GDM1 (cell line): ENCODE measurements around the gene ATP5IF1.

Experiments used
- DNase-seq: peaks from one replicate; lab custom pipeline; 2025; lab: John Stamatoyannopoulos, UW

The ATP5IF1 gene

GRCh38 chr1:28236656-28237322 lies 865 bp downstream of the ATP5IF1 start:
- no peak for DNase-seq

DNA sequence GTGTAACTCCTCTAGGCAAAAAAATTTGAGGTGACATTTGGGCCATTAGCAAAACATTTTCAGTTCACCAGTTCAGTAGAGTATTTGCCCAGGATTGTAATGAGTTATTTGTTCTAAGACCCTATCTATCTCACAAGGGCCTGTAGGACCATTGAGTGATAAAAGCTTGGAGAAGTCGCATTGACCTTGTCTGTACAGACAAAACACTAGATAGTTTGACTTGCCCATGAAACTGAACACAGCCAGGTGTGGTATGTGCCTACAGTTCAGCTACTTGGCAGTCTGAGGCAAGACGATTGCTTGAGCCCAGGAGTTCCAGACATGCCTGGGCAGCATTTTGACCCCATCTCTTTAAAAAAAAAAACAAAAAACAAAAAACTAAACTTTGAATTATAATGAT lies 3.1 kb downstream of the ATP5IF1 start:
- no peak for DNase-seq

- no peak for DNase-seq
Observed at GRCh38 chr1:28240024-28240423, 4.1 kb downstream of the ATP5IF1 start.

DNA sequence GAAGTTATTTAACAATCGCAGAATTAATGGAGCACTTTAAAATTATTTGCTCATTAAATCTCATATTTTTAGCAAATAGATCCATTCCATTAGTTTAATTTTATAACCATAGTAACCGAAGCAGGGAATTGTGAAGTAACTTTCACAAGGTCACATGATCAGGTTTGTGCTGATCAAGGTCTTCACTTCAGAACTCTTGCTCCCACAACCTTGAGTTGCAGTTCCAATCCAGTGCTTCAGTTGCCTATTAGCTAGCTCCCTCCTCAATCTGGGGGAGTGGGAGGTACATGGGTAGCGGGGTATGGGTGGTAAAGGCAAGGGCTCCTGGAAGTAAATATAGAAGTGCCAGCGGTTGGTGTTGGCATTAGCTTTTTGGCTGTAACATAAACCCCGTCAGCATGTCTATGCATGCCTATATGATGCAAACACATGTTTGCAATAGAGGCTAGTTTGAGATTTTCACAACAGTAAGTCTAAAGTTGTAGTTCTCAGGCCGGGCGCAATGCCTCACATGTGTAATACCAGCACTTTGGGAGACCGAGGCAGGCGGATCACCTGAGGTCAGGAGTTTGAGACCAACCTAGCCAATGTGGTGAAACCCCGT lies 5.8 kb downstream of the ATP5IF1 start:
- DNase-seq, result no peak

- no peak for DNase-seq
Observed at GRCh38 chr1:28243685-28244311, 7.9 kb downstream of the ATP5IF1 start.

DNA sequence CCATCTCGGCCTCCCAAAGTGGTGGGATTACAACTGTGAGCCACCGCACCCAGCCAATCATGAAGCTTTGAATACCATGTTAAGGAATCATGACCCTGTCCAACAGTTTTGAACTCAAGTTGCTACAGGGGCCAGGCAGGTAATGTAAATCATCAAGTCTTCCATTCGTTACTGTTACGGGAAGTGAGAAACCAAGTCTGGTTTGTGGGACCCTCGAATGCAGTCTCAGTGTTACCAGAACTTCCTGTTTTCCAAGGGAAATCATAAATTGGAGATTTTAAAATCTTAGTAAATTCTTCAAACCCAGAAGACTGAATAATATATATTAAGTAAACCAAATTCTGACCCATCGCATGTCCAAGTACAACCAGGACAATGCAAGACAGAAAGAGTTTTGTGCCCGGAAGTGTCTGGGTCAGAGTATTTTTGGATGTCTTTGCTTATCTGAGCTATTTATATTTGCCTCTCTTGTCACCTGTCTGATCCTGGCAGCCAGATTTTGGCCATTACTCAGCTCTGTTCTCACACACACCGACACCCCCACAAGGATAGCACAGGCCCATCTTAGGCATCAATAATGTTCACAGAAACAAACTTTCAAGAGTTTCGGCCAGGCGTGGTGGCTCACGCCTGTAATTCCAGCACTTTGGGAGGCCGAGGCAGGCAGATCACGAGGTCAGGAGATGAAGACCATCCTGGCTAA lies 8.8 kb downstream of the ATP5IF1 start:
- no peak for DNase-seq

DNA sequence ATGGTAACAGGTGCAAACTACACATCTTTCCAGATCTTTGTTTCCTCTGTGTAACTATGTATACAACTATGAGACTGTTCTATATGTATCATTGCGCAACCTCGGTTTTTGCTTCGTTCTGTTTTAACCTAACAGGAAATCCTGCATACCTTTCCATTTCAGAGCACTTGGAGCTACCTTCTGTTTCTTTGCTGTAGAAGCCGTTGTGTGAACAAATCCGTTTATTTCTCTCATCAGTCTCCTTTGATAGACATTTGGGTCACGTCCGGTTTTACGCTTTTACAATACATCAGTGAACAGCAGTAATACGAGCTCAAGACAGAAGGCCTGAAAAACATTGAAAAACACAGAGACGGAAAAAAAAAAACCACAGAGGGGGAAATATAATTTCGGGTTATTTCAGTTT lies 10.5 kb downstream of the ATP5IF1 start:
- DNase-seq, result no peak

DNA sequence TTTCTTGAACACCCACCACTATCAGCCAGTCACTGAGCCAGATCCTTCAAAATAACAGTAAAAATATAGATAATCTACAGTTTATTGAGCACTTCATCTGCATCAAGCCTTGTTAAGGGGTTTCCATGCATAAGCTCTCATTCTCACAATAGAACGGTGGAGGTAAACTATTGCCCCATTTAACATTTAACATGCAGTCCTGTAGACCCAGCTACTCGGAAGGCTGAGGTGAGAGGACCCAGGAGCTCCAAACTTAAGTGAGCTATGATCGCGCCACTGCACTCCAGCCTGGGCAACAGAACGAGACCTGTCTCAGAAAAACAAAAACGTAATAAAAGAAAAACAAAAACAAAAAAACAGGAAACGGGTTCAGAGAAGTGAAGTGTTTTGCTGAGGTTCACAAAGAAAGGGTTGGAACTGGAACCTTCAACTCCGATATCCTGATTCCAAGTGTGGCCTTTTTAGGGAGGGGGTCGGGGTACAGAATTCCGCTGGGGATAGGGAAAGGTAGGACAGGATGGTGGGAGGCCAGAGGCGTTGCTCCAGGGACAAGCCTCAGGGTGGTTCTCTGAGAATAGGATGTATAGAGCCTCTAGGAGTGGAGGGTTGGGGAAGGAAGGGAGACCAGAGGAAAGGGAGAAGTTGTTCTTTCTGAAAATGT lies 11.8 kb downstream of the ATP5IF1 start:
- no peak for DNase-seq

GRCh38 chr1:28248273-28249012 lies 12.5 kb downstream of the ATP5IF1 start:
- DNase-seq, result peak; percentile 63

GRCh38 chr1:28249013-28249865 lies 13.3 kb downstream of the ATP5IF1 start:
- no peak for DNase-seq

GRCh38 chr1:28249866-28250295 lies 14.0 kb downstream of the ATP5IF1 start:
- no peak for DNase-seq

GRCh38 chr1:28256197-28256827 lies 20.4 kb downstream of the ATP5IF1 start:
- no peak for DNase-seq

DNA sequence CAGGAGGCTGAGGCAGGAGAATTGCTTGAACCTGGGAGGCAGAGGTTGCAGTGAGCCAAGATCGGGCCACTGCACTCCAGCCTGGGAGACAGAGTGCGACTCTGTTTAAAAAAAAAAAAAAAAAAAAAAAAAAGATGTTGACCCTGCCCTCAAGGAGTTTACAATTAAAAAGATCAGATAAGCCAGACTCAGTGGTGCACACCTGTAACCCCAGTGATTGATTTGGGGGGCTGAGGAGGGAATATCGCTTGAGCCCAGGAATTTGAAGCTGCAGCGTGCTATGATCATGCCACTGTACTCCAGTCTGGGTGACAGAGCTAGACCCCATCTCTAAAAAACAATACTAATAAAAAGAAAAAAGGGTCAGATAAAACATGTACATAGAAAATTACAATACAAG lies 21.8 kb downstream of the ATP5IF1 start:
- no peak for DNase-seq

GRCh38 chr1:28258628-28259251 lies 22.8 kb downstream of the ATP5IF1 start:
- no peak for DNase-seq

DNA sequence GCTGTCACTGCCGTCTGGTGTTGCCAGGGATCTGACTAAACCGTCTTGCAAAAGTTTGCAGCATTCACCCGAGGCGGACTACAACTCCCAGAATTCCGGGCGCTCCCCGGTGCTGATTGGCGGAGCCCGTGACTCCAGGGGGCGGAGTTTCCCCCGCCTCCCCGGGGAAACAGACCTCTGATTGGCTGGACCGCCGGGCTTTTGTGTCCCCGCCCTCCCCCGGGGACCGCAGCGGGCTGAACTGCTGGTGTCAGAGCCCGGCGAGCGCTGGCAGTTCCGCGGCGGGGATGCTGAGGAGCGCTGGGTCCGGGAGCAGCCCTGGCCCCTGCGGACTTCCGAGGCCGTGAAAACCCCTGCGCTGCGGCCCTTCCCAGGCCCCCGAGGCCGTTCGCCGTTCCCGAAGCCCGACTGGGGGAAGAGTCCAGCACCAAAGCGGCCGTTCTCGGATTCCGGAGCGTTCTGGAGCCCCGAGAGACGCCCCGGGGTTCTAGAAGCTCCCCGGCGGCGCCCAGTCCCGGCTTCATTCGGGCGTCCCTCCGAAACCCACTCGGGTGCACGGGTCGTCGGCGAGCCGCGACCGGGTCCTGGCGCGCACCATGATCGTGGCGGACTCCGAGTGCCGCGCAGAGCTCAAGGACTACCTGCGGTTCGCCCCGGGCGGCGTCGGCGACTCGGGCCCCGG lies 23.5 kb downstream of the ATP5IF1 start, which contains the start of gene SESN2:
Gene SESN2 (plus strand): TSS at position 267 of the 682 bp plus-strand sequence. CDS start 330 bp downstream, at position 597.
- peak; percentile 95 for DNase-seq

- peak; percentile 14 for DNase-seq
Observed at GRCh38 chr1:28259934-28260802, 24.2 kb downstream of the ATP5IF1 start.

DNA sequence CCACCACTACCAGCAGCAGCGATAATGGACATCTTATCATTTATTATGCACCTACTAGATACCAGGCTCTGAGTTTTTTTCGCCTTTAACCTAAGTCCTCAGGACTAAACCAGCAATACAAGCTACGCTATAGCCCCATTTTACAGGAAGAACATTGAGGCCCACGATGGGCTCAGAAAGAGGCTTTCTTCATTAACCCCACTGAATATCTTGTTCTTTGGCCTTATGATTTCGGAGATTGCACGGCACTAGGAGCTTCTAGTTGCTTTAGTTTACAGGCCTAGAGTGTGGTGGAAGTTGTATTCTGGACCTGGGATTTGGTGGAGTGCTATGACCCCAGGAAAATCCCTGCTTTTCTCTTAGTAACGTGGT lies 24.9 kb downstream of the ATP5IF1 start:
- no peak for DNase-seq

GRCh38 chr1:28264897-28265296 lies 29.0 kb downstream of the ATP5IF1 start:
- DNase-seq, result no peak
